ENCODE results near the gene ALDH1A3. TPM values are rescaled to one million over a fixed set of nuclear protein-coding genes. Genes with fewer than 3 reads are reported as not detected.

ALDH1A3 gene
- polyA plus RNA-seq, 10 donors = 12.4 to 33.0 (median 20.7) TPM

- peak in 1 of 3 donors; percentile 20 for DNase-seq
Observed at GRCh38 chr15:100880897-100881242, 1.2 kb downstream of the ALDH1A3 start.

- DNase-seq = no peak
Observed at GRCh38 chr15:100881573-100882336, 2.1 kb downstream of the ALDH1A3 start.

GRCh38 chr15:100885116-100885515 lies 5.5 kb downstream of the ALDH1A3 start:
- no peak for DNase-seq

GRCh38 chr15:100885811-100886210 lies 6.2 kb downstream of the ALDH1A3 start:
- DNase-seq = no peak

GRCh38 chr15:100887211-100887913 lies 7.7 kb downstream of the ALDH1A3 start:
- no peak for DNase-seq

- DNase-seq = peak; percentile 26 to 62 (median 41)
Observed at GRCh38 chr15:100889385-100890050, 9.9 kb downstream of the ALDH1A3 start.

GRCh38 chr15:100890051-100890720 lies 10.6 kb downstream of the ALDH1A3 start:
- no peak for DNase-seq

GRCh38 chr15:100890850-100891249 lies 11.2 kb downstream of the ALDH1A3 start:
- DNase-seq = no peak

GRCh38 chr15:100891307-100892012 lies 11.8 kb downstream of the ALDH1A3 start:
- DNase-seq = no peak

GRCh38 chr15:100892013-100892355 lies 12.4 kb downstream of the ALDH1A3 start:
- DNase-seq = no peak

- no peak for DNase-seq
Observed at GRCh38 chr15:100893261-100893963, 13.8 kb downstream of the ALDH1A3 start.

- DNase-seq = no peak
Observed at GRCh38 chr15:100893964-100894295, 14.3 kb downstream of the ALDH1A3 start.

- no peak for DNase-seq
Observed at GRCh38 chr15:100895721-100896120, 16.1 kb downstream of the ALDH1A3 start.

GRCh38 chr15:100897221-100898151 lies 17.9 kb downstream of the ALDH1A3 start:
- peak in 1 of 3 donors; percentile 27 for DNase-seq

GRCh38 chr15:100898152-100898490 lies 18.5 kb downstream of the ALDH1A3 start:
- no peak for DNase-seq

GRCh38 chr15:100898661-100899462 lies 19.2 kb downstream of the ALDH1A3 start:
- DNase-seq = no peak

- no peak for DNase-seq
Observed at GRCh38 chr15:100899601-100900000, 20.0 kb downstream of the ALDH1A3 start.

GRCh38 chr15:100900136-100900794 lies 20.6 kb downstream of the ALDH1A3 start:
- peak; percentile 27 to 61 (median 42) for DNase-seq

- DNase-seq = peak in 1 of 3 donors; percentile 28
Observed at GRCh38 chr15:100900795-100901169, 21.2 kb downstream of the ALDH1A3 start.

Data from muscle of back (tissue), 11 donors.